Measurements from ENCODE around the gene DCTN4. TPM values are rescaled to one million over a fixed set of nuclear protein-coding genes. Genes with fewer than 3 reads are reported as not detected.

DCTN4 gene
- total and polyA plus RNA-seq, 7 donors = 17.5 to 56.0 (median 51.0) TPM

GRCh38 chr5:150672237-150672883 is 86.5 kb downstream of the DCTN4 start:
- Histone ChIP-seq H3K9me3 (no peaks in the 10 kb centered on the region), H3K27ac (peak overlapping the region in 1 of 4 donors; percentile 44), H3K4me1 (peaks cover 0 to 21% (median 20%) of the 10 kb centered on the region in 4 donors), H3K4me3 (peak overlapping the region; percentile 25 to 58 (median 45)), H3K27me3 (peaks cover 0 to 35% (median 10%) of the 10 kb centered on the region in 3 donors), H3K36me3 (no peaks in the 10 kb centered on the region)
- intact Hi-C loops (cut with DNase I) = no loop called here
- TF ChIP-seq CTCF (IDR thresholded peaks at IDR 0.05) = no peak
- TF ChIP-seq EP300 (IDR thresholded peaks at IDR 0.05) = no peak
- no peak for TF ChIP-seq POLR2AphosphoS5 (IDR thresholded peaks at IDR 0.05)
- no peak for TF ChIP-seq POLR2A (IDR thresholded peaks at IDR 0.05)
- DNase-seq = peak; percentile 79
- 1 to 3% methylated on average over 38 of the region's 38 CpGs for WGBS, 2 donors

GRCh38 chr5:150671509-150672236 is 87.1 kb downstream of the DCTN4 start:
- intact Hi-C loops (cut with DNase I) = no loop called here
- Histone ChIP-seq H3K36me3 (no peaks in the 10 kb centered on the region), H3K27me3 (peaks cover 0 to 35% (median 10%) of the 10 kb centered on the region in 3 donors), H3K4me1 (peaks cover 0 to 21% (median 20%) of the 10 kb centered on the region in 4 donors), H3K9me3 (no peaks in the 10 kb centered on the region), H3K4me3 (peak overlapping the region; percentile 25 to 58 (median 45)), H3K27ac (peak overlapping the region in 1 of 4 donors; percentile 44)
- no peak for DNase-seq
- WGBS, 2 donors = 3 to 7% methylated on average over 51 of the region's 51 CpGs
- TF ChIP-seq POLR2AphosphoS5 (IDR thresholded peaks at IDR 0.05) (no peak), EP300 (IDR thresholded peaks at IDR 0.05) (no peak), POLR2A (IDR thresholded peaks at IDR 0.05) (no peak), CTCF (IDR thresholded peaks at IDR 0.05) (no peak)

GRCh38 chr5:150670948-150671310 is 87.9 kb downstream of the DCTN4 start:
- intact Hi-C loops (cut with DNase I) = no loop called here
- no peak overlapping the region for H3K27ac ChIP-seq
- TF ChIP-seq POLR2A (IDR thresholded peaks at IDR 0.05) (no peak), EP300 (IDR thresholded peaks at IDR 0.05) (no peak), CTCF (IDR thresholded peaks at IDR 0.05) (no peak), POLR2AphosphoS5 (IDR thresholded peaks at IDR 0.05) (no peak)
- H3K27me3 ChIP-seq = peaks cover 0 to 35% (median 10%) of the 10 kb centered on the region in 3 donors
- no peaks in the 10 kb centered on the region for H3K9me3 ChIP-seq
- DNase-seq = no peak
- H3K4me1 ChIP-seq = peaks cover 0 to 21% (median 20%) of the 10 kb centered on the region in 4 donors
- no peak overlapping the region for H3K4me3 ChIP-seq
- WGBS, 2 donors = 43 to 65% methylated on average over 2 of the region's 2 CpGs
- H3K36me3 ChIP-seq = no peaks in the 10 kb centered on the region

- 82 to 90% methylated on average over 14 of the region's 14 CpGs for WGBS, 2 donors
- H3K4me3 ChIP-seq = no peak overlapping the region
- TF ChIP-seq EP300 (IDR thresholded peaks at IDR 0.05) = no peak
- TF ChIP-seq POLR2A (IDR thresholded peaks at IDR 0.05) = no peak
- no peak for TF ChIP-seq CTCF (IDR thresholded peaks at IDR 0.05)
- TF ChIP-seq POLR2AphosphoS5 (IDR thresholded peaks at IDR 0.05) = no peak
- H3K4me1 ChIP-seq = peaks cover 0 to 21% (median 20%) of the 10 kb centered on the region in 4 donors
- no peaks in the 10 kb centered on the region for H3K9me3 ChIP-seq
- DNase-seq = no peak
- intact Hi-C loops (cut with DNase I) = no loop called here
- no peaks in the 10 kb centered on the region for H3K36me3 ChIP-seq
- peaks cover 0 to 35% (median 10%) of the 10 kb centered on the region in 3 donors for H3K27me3 ChIP-seq
- no peak overlapping the region for H3K27ac ChIP-seq
Measured at GRCh38 chr5:150670275-150670947, 88.4 kb downstream of the DCTN4 start.
